IPS DF 4.7 (cell line): ENCODE results near the gene TTLL1.

ENCODE experiments used
- DNase-seq: peaks from one replicate; pipeline ENCODE4 v3.0.0-alpha.2; 2013; ENCODE audit warnings: low spot score; ENCODE audit errors: extremely low read depth

The TTLL1 gene

GRCh38 chr22:43088984-43089717 is at the start of gene TTLL1:
Gene TTLL1 (minus strand): TSS chr22:43089391. CDS start chr22:43075586, 13,805 bp downstream.
- no peak for DNase-seq

GRCh38 chr22:43136801-43137200 is 47.6 kb upstream of the TTLL1 start:
- no peak for DNase-seq

DNA sequence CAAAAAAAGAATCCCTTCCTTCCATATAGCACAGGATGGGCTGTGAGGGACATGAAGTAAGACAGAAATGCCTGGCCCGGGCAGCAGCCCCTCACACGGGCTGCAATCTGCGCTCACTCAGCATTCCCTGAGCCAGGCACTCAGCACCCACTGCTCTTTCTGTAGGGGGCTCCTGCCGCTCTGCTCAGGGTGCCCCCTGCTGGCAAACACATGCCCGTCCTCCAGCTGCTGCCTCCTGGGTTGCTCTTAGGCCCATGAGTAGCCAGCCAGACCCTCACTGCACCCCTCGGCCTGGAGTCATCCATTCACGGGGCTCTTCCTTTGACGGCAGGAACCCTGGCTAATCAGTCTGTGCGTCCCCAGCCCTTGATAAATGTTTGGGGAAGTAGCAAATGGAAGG is 47.1 kb upstream of the TTLL1 start:
- no peak for DNase-seq

- no peak for DNase-seq
These were observed 46.4 kb upstream of the TTLL1 start for GRCh38 chr22:43135565-43135964.

DNA sequence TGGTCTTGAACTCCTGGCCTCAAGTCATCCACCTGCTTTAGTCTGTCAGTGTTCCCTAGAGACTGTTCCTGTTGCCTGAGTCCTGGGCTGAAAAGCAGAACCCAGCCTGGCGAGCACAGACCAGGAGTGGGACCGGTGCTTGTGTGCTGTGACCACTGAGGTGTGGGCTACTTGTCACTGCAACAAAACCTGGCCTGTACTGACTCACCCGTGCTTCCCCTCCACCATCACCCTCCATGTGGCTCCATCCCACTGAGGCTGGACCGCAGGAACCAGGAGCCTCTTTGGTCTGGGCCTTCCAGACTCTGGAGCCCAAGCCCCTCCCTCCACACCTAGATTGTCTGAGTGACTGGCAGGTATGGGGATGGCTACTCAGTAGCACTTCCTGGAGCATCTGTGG is 45.4 kb upstream of the TTLL1 start:
- DNase-seq, result no peak

DNA sequence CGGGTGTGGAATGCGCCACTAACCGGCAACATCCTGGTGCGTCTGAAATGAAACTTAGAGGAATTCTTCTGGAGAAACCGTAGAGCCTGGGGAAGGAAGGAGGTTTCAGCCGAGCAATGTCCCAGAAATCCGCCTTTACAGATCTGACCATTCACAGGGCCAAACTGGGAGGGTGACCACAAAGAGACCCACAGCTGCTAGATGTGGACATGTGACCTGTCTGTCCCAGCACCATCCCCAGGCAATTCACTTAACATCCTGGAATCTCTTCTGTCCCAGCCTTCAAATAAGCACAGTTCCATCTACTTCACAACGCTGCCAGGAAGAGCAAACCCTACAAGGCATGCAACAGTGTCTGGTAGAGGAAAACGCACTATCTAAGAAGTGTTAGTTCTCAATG is 44.2 kb upstream of the TTLL1 start:
- DNase-seq, result no peak

GRCh38 chr22:43131773-43132501 is 42.7 kb upstream of the TTLL1 start:
- DNase-seq, result no peak

DNA sequence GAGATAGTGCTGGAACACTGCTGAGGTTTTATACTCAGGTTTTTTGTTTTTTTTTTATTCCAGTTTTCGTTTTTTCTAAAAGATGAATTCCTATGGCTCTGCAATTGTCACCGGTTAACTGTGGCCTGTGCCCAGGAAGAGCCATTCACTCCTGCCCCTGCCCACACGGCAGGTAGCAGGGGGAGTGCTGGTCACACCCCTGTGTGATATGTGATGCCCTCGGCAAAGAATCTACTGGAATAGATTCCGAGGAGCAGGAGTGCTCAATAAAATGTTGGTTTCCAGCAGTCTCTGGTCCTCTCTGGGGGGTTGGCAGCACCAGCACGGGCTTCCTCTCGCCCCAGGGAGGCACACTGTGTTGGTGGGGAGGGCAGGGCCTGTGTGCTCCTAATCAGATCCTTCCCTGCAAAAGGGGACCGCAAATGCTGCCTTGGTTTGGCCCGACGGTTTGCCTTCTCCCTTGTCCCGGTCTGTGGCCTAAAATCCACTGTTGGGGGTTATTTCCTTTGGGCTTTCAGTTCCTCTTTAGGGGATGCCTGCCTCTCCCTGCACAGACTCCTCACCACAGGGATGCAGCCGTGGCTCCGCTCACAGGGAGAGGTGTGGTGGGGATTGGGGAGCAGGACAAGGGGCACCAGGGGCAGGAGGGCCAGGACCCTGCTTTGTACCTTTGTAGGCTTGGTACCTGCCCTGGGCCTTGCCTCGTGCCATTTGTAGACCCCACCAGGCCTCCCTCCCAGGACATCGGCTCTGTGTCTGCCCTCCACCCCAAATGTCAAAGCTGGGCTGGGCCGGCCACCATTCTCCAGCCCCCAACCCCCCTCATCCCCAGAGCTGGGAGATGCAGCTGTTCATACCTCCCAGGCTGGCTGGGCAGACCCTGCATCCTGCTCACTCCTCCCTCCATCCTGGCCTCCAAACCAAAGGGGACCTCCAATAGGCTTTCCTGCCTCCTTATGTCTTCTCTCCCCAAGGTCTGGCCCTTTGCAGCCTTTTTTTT is 40.5 kb upstream of the TTLL1 start:
- DNase-seq, result no peak

- no peak for DNase-seq
These were observed 39.8 kb upstream of the TTLL1 start for GRCh38 chr22:43128928-43129424.

- DNase-seq, result no peak
These were observed 38.9 kb upstream of the TTLL1 start for GRCh38 chr22:43128116-43128515.

DNA sequence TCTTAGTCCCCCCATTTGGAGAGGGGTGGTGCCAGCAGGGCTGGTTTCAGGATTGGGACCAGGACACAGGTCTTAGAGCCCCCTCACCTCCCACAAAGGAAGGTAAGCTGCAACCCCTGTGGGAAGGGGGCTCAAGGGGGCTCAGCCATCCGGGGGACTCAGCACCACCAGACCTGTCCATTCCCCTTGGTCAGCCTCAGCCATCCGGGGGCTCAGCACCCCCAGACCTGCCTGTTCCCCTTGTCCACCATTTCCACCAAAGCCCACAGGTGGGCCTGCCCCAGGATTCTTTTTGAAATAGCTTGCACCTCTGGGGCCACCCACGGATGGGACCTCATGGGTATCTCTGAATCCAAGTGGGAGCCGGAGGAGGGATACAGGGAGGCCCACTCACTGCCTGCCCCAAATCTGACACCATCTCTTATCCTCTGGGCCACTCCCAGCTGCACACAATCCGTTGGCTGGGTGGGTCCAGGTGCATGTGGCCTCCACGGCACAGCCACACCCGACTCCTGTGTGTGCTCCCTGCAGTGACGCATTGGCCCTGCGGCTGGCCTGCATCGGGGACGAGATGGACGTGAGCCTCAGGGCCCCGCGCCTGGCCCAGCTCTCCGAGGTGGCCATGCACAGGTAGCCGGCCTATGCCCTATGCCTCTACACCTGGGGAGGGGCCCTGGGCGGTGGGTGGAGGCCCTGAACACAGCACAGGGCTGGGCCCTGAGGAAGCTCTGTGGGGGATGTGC is 38.1 kb upstream of the TTLL1 start:
- no peak for DNase-seq

DNA sequence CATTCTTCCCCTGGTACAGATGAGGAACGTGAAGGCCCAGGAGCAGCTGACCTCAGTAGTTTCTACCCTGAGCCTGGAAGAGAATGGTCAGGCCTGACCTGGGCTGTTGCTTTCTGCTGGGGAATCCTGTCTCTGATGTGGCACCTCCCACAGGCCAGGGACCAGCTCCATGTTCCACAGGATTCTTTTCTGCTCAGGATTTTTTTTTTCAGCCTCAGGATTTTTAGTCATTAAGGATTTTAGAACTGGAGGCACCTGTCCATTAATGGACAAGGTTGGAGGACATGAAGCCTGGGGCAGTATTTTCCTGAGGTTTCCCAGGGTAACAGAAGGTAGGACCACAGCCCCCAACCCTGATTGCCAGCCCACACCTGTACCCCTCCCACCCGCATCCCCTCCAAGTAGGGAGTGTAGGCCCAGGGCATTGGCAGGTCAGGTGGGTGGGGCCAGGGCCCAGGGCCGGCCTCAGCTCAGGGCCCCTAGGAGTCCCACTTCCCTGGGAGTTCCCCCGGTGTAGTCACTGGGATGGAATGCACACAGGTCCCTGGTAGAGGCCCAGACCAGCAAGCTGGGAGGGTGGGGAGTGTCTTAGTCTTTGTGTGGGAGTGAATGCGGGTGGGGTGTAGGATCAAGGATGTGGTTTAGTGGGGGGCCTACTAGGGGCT is 37.4 kb upstream of the TTLL1 start:
- no peak for DNase-seq

DNA sequence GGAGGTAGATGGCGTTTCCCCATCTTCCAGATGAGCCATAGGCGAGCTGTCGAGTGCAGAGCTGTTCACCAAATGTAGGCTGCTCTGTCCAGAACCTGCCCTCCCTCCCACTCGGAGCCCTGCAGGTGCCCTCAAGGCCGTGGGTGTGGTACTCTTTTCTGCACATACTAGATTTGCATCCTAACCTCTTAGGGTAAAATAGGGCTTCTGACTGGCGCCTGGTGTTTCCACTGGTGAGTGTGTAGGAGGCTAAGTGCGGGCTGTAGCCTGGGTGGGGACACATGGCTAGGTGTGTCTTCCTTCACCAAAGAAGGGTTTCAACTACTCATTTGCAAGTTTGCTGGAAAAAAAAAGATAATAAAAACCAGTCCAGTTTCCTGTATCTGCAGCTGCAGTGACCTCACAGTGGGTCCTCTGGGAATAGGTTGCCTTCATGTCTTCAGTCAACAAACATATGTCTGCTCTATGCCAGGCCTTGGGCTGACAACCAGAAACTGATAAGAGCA is 29.8 kb upstream of the TTLL1 start:
- no peak for DNase-seq

DNA sequence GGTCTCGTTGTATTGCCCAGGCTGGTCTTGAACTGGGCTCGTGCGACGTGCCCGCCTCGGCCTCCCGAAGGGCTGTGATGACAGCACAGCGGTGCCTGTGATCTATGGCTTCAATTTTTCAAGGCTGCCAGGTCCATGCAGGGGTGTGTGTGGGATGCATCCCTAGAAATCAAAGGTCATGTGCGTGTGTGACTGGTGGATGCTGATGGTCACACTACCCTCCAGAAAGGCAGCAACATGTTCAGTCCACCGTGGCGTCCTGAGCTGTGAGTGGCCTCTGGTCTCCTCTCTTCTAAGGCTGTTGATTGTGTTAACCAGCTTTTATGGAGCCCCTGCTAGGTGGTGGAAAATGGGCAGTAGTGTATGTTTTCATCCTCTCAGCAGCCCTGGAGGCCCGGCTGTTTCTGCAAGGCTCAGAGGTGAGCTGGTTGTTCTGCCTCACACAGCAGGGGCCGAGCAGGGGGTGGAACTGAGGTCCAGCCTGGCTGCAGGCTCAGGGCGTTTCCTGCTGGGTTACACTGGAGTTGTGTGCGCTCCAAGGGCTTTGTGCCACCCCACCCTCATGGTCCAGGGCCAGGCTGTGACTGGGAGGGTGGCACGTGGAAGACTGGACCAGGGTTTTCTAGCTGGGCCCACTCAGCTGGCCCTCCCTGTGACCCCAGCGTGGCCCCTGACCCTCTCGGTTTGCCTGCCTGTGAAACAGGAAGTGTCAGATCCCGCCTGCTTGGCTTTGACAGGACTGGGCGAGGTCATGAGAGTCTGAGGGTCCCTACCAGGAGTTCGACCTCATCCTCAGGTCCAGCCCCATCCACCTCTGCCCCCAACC is 29.0 kb upstream of the TTLL1 start:
- DNase-seq, result no peak

- DNase-seq, result no peak
These were observed 27.7 kb upstream of the TTLL1 start for GRCh38 chr22:43116932-43117331.

DNA sequence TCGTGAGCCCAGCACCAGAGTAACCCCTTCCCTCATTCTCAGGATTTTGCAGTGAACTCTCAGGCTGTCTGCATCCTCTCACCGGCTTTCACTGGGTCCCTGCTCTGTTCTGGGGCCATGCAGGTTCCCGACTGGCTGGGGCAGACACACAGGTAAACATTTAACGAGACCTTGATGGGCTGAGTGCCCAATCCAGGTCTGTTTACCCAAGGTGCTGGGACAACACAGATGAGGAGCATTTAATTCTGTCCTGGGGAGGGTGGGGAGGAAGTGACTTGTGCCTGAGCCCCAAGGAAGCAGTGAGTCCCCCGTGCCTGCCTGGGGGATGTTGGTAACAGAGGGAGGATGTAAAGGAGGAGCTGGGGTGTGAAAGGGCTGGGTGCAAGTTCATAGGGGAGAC is 25.8 kb upstream of the TTLL1 start:
- no peak for DNase-seq

DNA sequence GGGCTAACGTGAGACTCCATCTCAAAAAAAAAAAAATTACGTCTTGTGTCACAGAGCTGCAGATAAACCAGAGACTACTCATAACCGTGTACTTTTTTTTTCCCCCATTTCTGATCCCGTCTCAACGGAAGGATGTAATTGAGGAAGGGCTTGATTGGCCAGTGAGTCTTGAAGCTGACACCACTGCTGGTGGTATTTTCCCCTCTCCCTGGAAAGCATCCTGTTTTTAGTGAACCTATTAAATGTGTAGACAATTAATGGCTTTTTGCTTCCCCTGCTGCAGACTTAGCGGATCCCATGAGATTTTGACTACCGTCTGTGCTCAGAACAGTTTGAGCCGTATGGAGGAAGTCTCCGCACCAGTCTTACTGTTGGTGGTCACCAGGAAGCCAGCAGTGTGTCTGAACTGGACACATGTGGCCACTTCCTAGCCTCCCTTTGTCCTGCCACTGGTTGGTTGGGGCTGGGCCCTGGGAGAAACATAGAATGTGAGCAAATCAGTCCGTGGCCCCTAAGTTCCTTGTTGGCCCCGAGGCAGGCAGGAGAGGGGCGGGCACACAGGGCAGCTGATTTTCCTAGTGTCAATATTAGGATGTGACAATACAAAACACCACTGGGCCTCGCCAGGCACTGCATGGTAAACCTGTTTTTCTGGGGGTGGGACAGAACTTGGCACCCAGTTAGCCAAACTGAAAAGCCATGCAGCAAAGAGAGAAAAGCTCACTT is 24.5 kb upstream of the TTLL1 start:
- no peak for DNase-seq

DNA sequence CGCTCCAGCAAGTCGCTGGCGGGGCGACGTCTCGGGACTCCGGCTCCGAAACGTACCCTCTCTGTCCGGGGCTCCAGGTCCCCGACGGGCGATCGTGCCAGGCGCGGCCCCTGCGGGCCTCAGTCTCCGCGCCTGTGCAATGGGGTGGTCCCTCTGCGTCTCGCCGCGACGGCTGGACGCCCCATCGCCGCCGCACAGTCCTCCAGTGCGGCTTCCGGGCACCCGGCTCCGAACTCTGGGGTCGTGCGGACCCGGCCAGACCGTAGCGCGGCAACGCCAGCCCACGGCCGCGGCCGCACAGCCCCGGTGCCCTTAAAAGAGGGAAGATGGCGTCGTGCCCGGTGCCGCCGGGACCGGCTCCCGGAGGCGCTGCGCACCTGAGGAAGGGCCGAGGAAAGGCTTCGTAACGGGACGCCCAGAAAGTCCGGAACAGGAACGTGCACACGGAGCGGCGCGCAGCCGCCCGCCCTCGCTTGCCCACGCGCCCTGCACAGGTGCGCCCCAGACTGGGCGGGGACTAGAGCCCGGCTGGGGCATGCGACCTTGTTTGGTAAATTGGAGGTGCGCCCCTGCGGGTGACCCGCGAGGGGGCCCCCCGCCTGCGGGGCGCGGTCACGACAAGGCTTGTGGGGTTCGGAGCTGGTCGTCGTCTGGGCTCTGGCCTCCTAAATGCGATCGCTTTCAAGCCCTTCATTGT is 21.9 kb upstream of the TTLL1 start:
- no peak for DNase-seq
